ENCODE measurements around the gene DIMT1.
A peak's percentile ranks its signal among the peaks of the same experiment; 100 is the strongest.

Gene DIMT1

GRCh38 chr5:62403411-62404250, at the start of gene DIMT1:
Gene DIMT1, minus strand, starts transcription at chr5:62403905. Its CDS starts 133 bp downstream, at chr5:62403772.
- peak within 1 kb of the TSS; percentile 83 for H3K4me3 ChIP-seq (ENCODE audit: low read depth, low read length)

- H3K4me3 ChIP-seq (ENCODE audit: low read depth, low read length), result no peak overlapping the region
Observed at GRCh38 chr5:62450259-62450658, 46.6 kb upstream of the DIMT1 start.

- H3K4me3 ChIP-seq (ENCODE audit: low read depth, low read length), result no peak overlapping the region
Observed at GRCh38 chr5:62448528-62448927, 44.8 kb upstream of the DIMT1 start.

- no peak overlapping the region for H3K4me3 ChIP-seq (ENCODE audit: low read depth, low read length)
Observed at GRCh38 chr5:62432621-62433064, 28.9 kb upstream of the DIMT1 start.

GRCh38 chr5:62431735-62432620, 28.3 kb upstream of the DIMT1 start:
- no peak overlapping the region for H3K4me3 ChIP-seq (ENCODE audit: low read depth, low read length)

GRCh38 chr5:62424763-62425162, 21.1 kb upstream of the DIMT1 start:
- no peak overlapping the region for H3K4me3 ChIP-seq (ENCODE audit: low read depth, low read length)

- H3K4me3 ChIP-seq (ENCODE audit: low read depth, low read length), result no peak overlapping the region
Observed at GRCh38 chr5:62421414-62421813, 17.7 kb upstream of the DIMT1 start.

- H3K4me3 ChIP-seq (ENCODE audit: low read depth, low read length), result no peak overlapping the region
Observed at GRCh38 chr5:62419609-62420008, 15.9 kb upstream of the DIMT1 start.

- no peak overlapping the region for H3K4me3 ChIP-seq (ENCODE audit: low read depth, low read length)
Observed at GRCh38 chr5:62418462-62419076, 14.9 kb upstream of the DIMT1 start.

GRCh38 chr5:62413711-62414110, 10.0 kb upstream of the DIMT1 start:
- H3K4me3 ChIP-seq (ENCODE audit: low read depth, low read length), result peak overlapping the region; percentile 99

GRCh38 chr5:62412549-62413329, 9.0 kb upstream of the DIMT1 start, which contains the start of gene IPO11:
Gene IPO11, plus strand, starts transcription at chr5:62412763. Its CDS starts 24,517 bp downstream, at chr5:62437280.
- H3K4me3 ChIP-seq (ENCODE audit: low read depth, low read length), result peak within 1 kb of the TSS; percentile 99

- H3K4me3 ChIP-seq (ENCODE audit: low read depth, low read length), result no peak overlapping the region
Observed at GRCh38 chr5:62395210-62395950, 8.3 kb downstream of the DIMT1 start.

GRCh38 chr5:62386824-62387223, 16.9 kb downstream of the DIMT1 start:
- H3K4me3 ChIP-seq (ENCODE audit: low read depth, low read length), result no peak overlapping the region

GRCh38 chr5:62385816-62386400, 17.8 kb downstream of the DIMT1 start:
- H3K4me3 ChIP-seq (ENCODE audit: low read depth, low read length), result no peak overlapping the region

- H3K4me3 ChIP-seq (ENCODE audit: low read depth, low read length), result no peak overlapping the region
Observed at GRCh38 chr5:62385131-62385530, 18.6 kb downstream of the DIMT1 start.

- H3K4me3 ChIP-seq (ENCODE audit: low read depth, low read length), result no peak overlapping the region
Observed at GRCh38 chr5:62376064-62376463, 27.6 kb downstream of the DIMT1 start.

GRCh38 chr5:62375627-62376026, 28.1 kb downstream of the DIMT1 start:
- H3K4me3 ChIP-seq (ENCODE audit: low read depth, low read length), result no peak overlapping the region

GRCh38 chr5:62374090-62374489, 29.6 kb downstream of the DIMT1 start:
- no peak overlapping the region for H3K4me3 ChIP-seq (ENCODE audit: low read depth, low read length)

GRCh38 chr5:62373382-62373781, 30.3 kb downstream of the DIMT1 start:
- no peak overlapping the region for H3K4me3 ChIP-seq (ENCODE audit: low read depth, low read length)
